RWPE2 (cell line): ENCODE data around the gene TOMM40.

Experiments used
- ATAC-seq: fragments of 200-7000 bp; cut with Tn5 transposase; 3 replicates; pipeline ENCODE4 v1.9.1; 2021; ENCODE audit warnings: low read depth
- DNase-seq: peaks from one replicate; pipeline ENCODE4 v3.0.0-alpha.2; 2020; ENCODE audit warnings: low spot score
- H3K27ac ChIP-seq: fragments of 450-650 bp; 2 replicates; pipeline ENCODE4 v1.5.1; 2017; ENCODE audit warnings: mild to moderate bottlenecking; ENCODE audit not compliant: poor library complexity, severe bottlenecking
- H3K27me3 ChIP-seq: fragments of 250-450 bp; sonication (Bioruptor Pico); 2 replicates; pipeline ENCODE4 v1.5.1; 2021; ENCODE audit warnings: mild to moderate bottlenecking, moderate library complexity; ENCODE audit not compliant: insufficient read depth, poor library complexity, severe bottlenecking
- H3K36me3 ChIP-seq: fragments of 250-450 bp; sonication (Bioruptor Pico); 2 replicates; pipeline ENCODE4 v1.5.1; 2020; ENCODE audit warnings: low read depth, mild to moderate bottlenecking, moderate library complexity
- H3K4me1 ChIP-seq: fragments of 250-450 bp; sonication (Bioruptor Pico); 2 replicates; pipeline ENCODE4 v1.5.1; 2021; ENCODE audit warnings: mild to moderate bottlenecking, moderate library complexity; ENCODE audit not compliant: insufficient read depth, poor library complexity, severe bottlenecking
- H3K4me3 ChIP-seq: fragments of 250-450 bp; sonication (Bioruptor Pico); 2 replicates; pipeline ENCODE4 v1.5.1; 2021; ENCODE audit warnings: mild to moderate bottlenecking, moderate library complexity; ENCODE audit not compliant: severe bottlenecking
- H3K9me3 ChIP-seq: fragments of 250-450 bp; sonication (Bioruptor Pico); 2 replicates; pipeline ENCODE4 v1.5.1; 2021; ENCODE audit warnings: mild to moderate bottlenecking, moderate library complexity; ENCODE audit not compliant: severe bottlenecking
- CTCF ChIP-seq: fragments of 450-650 bp; IDR thresholded peaks from one replicate; pipeline ENCODE4 v1.5.1; 2017; ENCODE audit warnings: mild to moderate bottlenecking, moderate library complexity; ENCODE audit not compliant: poor library complexity, severe bottlenecking

Gene TOMM40

DNA sequence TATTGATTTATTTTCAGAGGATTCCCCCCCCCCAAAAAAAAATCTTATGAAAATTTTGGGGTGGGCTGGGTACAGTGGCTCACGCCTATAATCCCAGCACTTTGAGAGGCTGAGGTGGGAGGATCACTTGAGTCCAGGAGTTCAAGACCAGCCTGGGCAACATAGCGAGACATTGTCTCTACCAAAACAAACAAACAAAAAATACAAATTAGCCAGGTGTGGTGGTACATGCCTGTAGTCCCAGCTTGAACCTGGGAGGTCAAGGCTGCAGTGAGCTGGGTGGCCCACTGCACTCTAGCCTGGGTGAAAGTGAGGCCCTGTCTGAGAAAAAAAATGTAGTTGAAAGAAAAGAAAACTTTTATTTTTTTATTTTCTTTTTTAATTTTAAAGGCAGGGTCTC is 27.1 kb upstream of the TOMM40 start:
- ATAC-seq (no peak), DNase-seq (no peak)
- no peak overlapping the region for H3K27ac ChIP-seq
- no peak overlapping the region for H3K4me3 ChIP-seq
- no peaks in the 10 kb centered on the region for H3K4me1 ChIP-seq
- no peak for TF ChIP-seq CTCF
- H3K9me3 ChIP-seq: no peaks in the 10 kb centered on the region
- H3K36me3 ChIP-seq: peaks cover 14% of the 10 kb centered on the region
- H3K27me3 ChIP-seq: no peaks in the 10 kb centered on the region

DNA sequence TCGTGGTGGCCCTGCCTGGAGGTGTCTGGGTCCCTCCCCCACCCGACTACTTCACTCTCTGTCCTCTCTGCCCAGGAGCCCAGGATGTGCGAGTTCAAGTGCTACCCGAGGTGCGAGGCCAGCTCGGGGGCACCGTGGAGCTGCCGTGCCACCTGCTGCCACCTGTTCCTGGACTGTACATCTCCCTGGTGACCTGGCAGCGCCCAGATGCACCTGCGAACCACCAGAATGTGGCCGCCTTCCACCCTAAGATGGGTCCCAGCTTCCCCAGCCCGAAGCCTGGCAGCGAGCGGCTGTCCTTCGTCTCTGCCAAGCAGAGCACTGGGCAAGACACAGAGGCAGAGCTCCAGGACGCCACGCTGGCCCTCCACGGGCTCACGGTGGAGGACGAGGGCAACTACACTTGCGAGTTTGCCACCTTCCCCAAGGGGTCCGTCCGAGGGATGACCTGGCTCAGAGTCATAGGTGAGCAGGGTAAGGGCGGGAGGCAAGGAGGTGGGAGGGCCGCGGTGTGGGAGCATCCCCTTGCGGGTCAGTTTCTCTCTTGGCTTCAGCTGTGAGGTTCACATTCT is 25.8 kb upstream of the TOMM40 start:
- H3K27me3 ChIP-seq: no peaks in the 10 kb centered on the region
- no peak for TF ChIP-seq CTCF
- no peaks in the 10 kb centered on the region for H3K4me1 ChIP-seq
- no peak overlapping the region for H3K4me3 ChIP-seq
- ATAC-seq (no peak), DNase-seq (no peak)
- no peaks in the 10 kb centered on the region for H3K9me3 ChIP-seq
- no peak overlapping the region for H3K27ac ChIP-seq
- H3K36me3 ChIP-seq: peaks cover 14% of the 10 kb centered on the region

- Histone ChIP-seq H3K27ac (no peak overlapping the region), H3K4me1 (no peaks in the 10 kb centered on the region), H3K36me3 (peaks cover 16% of the 10 kb centered on the region), H3K27me3 (no peaks in the 10 kb centered on the region), H3K4me3 (no peak overlapping the region), H3K9me3 (no peaks in the 10 kb centered on the region)
- no peak for ATAC-seq
- TF ChIP-seq CTCF: no peak
- DNase-seq: no peak
Measured at GRCh38 chr19:44866664-44867063, 24.4 kb upstream of the TOMM40 start.

DNA sequence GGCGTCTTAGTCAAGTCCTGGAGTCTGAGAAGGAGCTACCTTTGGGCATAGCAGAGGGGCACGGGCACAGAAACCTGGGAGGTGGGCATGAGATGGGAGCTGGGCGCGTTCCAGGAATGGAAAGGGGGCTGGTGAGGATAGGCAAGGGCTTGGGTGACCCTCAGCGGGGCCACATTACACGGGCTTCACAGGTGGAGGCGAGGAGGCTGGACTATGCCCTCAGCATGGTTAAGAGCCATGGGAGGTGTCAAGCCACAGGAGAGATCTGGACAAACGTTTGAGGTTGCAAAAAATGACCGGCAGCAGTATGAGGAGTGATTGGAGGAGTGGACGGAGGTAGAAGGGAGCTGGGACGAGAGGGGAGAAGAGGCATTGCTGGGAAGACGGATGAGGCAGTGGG is 23.5 kb upstream of the TOMM40 start:
- Histone ChIP-seq H3K4me1 (no peaks in the 10 kb centered on the region), H3K4me3 (no peak overlapping the region), H3K27ac (no peak overlapping the region), H3K27me3 (no peaks in the 10 kb centered on the region), H3K9me3 (no peaks in the 10 kb centered on the region), H3K36me3 (peaks cover 22% of the 10 kb centered on the region)
- TF ChIP-seq CTCF: no peak
- DNase-seq (no peak), ATAC-seq (no peak)

GRCh38 chr19:44869733-44870470 is 21.2 kb upstream of the TOMM40 start:
- H3K4me3 ChIP-seq: no peak overlapping the region
- H3K36me3 ChIP-seq: peaks cover 42% of the 10 kb centered on the region
- H3K27me3 ChIP-seq: no peaks in the 10 kb centered on the region
- H3K4me1 ChIP-seq: no peaks in the 10 kb centered on the region
- ATAC-seq (no peak), DNase-seq (no peak)
- H3K9me3 ChIP-seq: no peaks in the 10 kb centered on the region
- TF ChIP-seq CTCF: no peak
- H3K27ac ChIP-seq: no peak overlapping the region
